Choroid plexus epithelial cell (primary cell): ENCODE data around the gene IQGAP1.
"Not testable (repeated sequence)": the region's sequence is repeated elsewhere in the genome, so short reads cannot be mapped to it uniquely, and the experiment has no call there.

Experiments used
- DNase-seq: peaks from one replicate; pipeline ENCODE4 v3.0.0-alpha.2; 2010; ENCODE audit warnings: low read depth
- H3K4me3 ChIP-seq: 2 replicates; pipeline ENCODE4 v1.5.1; 2011; ENCODE audit warnings: low read depth, mild to moderate bottlenecking, control low read depth, low read length, moderate library complexity
- CTCF ChIP-seq: conservative IDR thresholded peaks from 2 replicates; pipeline ENCODE4 v1.5.1; 2011; ENCODE audit warnings: low read depth, mild to moderate bottlenecking, control low read depth, inconsistent platforms, low read length, moderate library complexity

The IQGAP1 gene

DNA sequence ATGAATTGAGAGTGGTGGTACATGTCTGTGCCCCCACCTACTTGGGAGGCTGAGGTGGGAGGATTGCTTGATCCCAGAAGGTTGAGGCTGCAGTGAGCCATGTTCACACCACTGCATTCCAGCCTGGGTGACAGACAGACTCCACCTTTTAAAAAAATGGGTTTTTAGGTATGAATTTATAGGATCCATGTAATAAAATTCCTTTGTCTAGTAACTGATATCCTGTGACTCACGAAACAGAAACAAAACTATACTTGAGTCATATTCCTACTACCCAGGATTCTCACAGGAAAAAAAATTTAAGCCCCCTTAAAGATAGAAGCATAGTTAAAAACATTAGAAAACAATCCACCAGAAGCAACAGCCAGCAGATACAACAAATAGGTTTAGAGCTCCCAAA is 131.6 kb downstream of the IQGAP1 start:
- peak; percentile 45 for DNase-seq
- H3K4me3 ChIP-seq = no peak overlapping the region
- no peak for TF ChIP-seq CTCF

- no peak for TF ChIP-seq CTCF
- DNase-seq = no peak
These were observed 132.3 kb downstream of the IQGAP1 start for GRCh38 chr15:90520365-90520764.

DNA sequence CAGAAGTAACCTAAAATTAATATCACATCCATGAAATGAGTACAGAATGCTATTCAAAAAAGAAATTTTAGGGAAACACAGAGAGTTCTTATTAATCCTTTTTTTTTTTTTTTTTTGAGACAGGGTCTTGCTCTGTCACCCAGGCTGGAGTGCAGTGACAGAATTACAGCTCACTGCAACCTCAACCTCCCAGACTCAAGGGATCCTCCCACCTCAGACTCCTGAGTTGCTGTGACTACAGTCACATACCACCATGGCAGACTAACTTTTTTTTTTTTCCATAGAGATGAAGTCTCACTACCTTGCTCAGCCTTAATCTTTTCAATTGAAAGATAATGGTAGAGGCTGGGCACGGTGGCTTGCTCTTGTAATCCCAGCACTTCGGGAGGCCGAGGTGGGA is 135.3 kb downstream of the IQGAP1 start:
- TF ChIP-seq CTCF = no peak
- no peak for DNase-seq
- no peak overlapping the region for H3K4me3 ChIP-seq

More at GRCh38 chr15:90520365-90520764, 132.3 kb downstream of the IQGAP1 start:
- no peak overlapping the region for H3K4me3 ChIP-seq

GRCh38 chr15:90524018-90524803 is 136.2 kb downstream of the IQGAP1 start:
- H3K4me3 ChIP-seq, DNase-seq: not testable (repeated sequence)

GRCh38 chr15:90529011-90529370 is 140.9 kb downstream of the IQGAP1 start:
- peak overlapping the region; percentile 81 for H3K4me3 ChIP-seq
- no peak for TF ChIP-seq CTCF
- no peak for DNase-seq

- DNase-seq = peak; percentile 66
- H3K4me3 ChIP-seq = peak within 1 kb of the TSS; percentile 81
- peak; percentile 33 for TF ChIP-seq CTCF
These were observed 141.6 kb downstream of the IQGAP1 start, which contains the start of gene CRTC3 for GRCh38 chr15:90529371-90530249. TSS of gene CRTC3 (plus strand) at chr15:90529923. CDS start at chr15:90530072, 149 bp downstream.

GRCh38 chr15:90530250-90531051 is 142.4 kb downstream of the IQGAP1 start:
- TF ChIP-seq CTCF = no peak

More at GRCh38 chr15:90530250-90531051, 142.4 kb downstream of the IQGAP1 start:
- peak overlapping the region; percentile 81 for H3K4me3 ChIP-seq
- peak; percentile 25 for DNase-seq
